ENCODE measurements around the gene APOD.

The APOD gene

DNA sequence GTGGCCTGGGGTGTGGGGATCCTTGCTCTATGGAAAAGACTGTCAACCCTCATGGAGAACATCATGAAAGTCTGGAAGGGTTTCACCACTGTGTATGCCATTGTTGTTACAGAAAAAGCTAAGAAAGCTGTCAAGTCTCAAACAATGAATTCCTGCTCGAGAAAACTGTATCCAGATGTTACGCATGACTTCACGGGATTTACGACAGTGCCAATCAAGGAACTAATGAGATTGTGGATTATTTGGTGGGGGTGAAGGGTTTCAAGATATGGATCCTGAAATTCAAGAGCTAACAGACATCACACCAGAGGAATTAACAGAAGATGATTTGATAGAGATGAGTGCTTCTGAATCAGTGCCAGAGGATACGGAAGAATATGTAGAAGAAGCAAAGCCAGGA lies 48.4 kb downstream of the APOD start:
- no peak for TF ChIP-seq CTCF (IDR thresholded peaks at IDR 0.05; ENCODE audit: unreplicated experiment in 3 of 3)
- Mint-ChIP-seq H3K27ac (no peak overlapping the region), H3K4me3 (no peak overlapping the region), H3K36me3 (ENCODE audit: low read depth) (peaks cover 25% of the 10 kb centered on the region), H3K9me3 (no peaks in the 10 kb centered on the region), H3K4me1 (peaks cover 29% of the 10 kb centered on the region), H3K27me3 (ENCODE audit: low read depth) (no peaks in the 10 kb centered on the region)

- TF ChIP-seq CTCF (IDR thresholded peaks at IDR 0.05; ENCODE audit: unreplicated experiment in 3 of 3), result no peak
- Mint-ChIP-seq H3K4me3 (no peak overlapping the region), H3K36me3 (ENCODE audit: low read depth) (peaks cover 33% of the 10 kb centered on the region), H3K4me1 (peaks cover 14% of the 10 kb centered on the region), H3K9me3 (no peaks in the 10 kb centered on the region), H3K27ac (no peak overlapping the region), H3K27me3 (ENCODE audit: low read depth) (no peaks in the 10 kb centered on the region)
Observed at GRCh38 chr3:195532834-195533233, 50.9 kb downstream of the APOD start.

DNA sequence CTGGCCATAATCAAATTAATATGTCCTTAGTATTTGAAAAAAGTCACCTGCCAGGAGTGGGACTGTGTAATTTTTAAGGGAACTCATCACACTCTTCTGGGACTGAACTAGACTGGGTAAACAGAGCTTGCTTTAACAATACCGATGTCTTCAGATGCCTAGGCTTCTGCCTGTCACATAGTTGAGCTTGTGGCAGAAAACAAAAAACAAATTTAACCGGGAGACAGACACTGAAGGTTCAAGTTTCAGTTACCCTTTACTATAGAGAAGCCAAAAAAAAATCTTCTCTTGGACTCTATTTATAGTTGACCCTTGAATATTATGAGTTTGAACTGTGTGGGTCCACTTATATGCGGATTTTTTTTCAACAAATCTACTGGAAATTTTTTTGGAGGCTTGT lies 51.4 kb downstream of the APOD start:
- Mint-ChIP-seq H3K4me1 (peaks cover 14% of the 10 kb centered on the region), H3K36me3 (ENCODE audit: low read depth) (peaks cover 38% of the 10 kb centered on the region), H3K9me3 (no peaks in the 10 kb centered on the region), H3K4me3 (no peak overlapping the region), H3K27me3 (ENCODE audit: low read depth) (no peaks in the 10 kb centered on the region), H3K27ac (no peak overlapping the region)
- no peak for TF ChIP-seq CTCF (IDR thresholded peaks at IDR 0.05; ENCODE audit: unreplicated experiment in 3 of 3)

GRCh38 chr3:195531683-195532082 lies 52.1 kb downstream of the APOD start:
- H3K27me3 Mint-ChIP-seq (ENCODE audit: low read depth), result no peaks in the 10 kb centered on the region
- no peak for TF ChIP-seq CTCF (IDR thresholded peaks at IDR 0.05; ENCODE audit: unreplicated experiment in 3 of 3)
- H3K4me1 Mint-ChIP-seq, result peaks cover 14% of the 10 kb centered on the region
- H3K9me3 Mint-ChIP-seq, result no peaks in the 10 kb centered on the region
- peaks cover 38% of the 10 kb centered on the region for H3K36me3 Mint-ChIP-seq (ENCODE audit: low read depth)
- H3K4me3 Mint-ChIP-seq, result no peak overlapping the region
- H3K27ac Mint-ChIP-seq, result no peak overlapping the region

DNA sequence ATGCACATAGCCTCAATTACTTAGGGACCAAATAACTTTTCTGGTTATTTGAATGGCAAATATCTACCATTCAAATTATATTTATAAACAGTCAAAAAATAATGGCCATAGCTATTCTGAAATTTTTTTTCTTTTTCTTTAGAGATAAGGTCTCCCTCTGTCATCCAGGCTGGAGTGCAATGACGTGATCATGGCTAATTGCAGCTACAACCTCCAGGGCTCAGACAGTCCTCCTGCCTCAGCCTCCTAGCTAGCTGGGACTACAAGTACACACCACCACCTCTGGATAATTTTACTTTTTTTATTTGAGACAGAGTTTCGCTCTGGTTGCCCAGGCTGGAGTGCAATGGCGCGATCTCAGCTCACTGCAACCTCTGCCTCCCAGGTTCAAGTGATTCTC lies 57.2 kb downstream of the APOD start:
- H3K27ac Mint-ChIP-seq, result no peak overlapping the region
- H3K4me1 Mint-ChIP-seq, result no peaks in the 10 kb centered on the region
- no peak for TF ChIP-seq CTCF (IDR thresholded peaks at IDR 0.05; ENCODE audit: unreplicated experiment in 3 of 3)
- peaks cover 37% of the 10 kb centered on the region for H3K36me3 Mint-ChIP-seq (ENCODE audit: low read depth)
- no peaks in the 10 kb centered on the region for H3K9me3 Mint-ChIP-seq
- H3K27me3 Mint-ChIP-seq (ENCODE audit: low read depth), result no peaks in the 10 kb centered on the region
- H3K4me3 Mint-ChIP-seq, result no peak overlapping the region

DNA sequence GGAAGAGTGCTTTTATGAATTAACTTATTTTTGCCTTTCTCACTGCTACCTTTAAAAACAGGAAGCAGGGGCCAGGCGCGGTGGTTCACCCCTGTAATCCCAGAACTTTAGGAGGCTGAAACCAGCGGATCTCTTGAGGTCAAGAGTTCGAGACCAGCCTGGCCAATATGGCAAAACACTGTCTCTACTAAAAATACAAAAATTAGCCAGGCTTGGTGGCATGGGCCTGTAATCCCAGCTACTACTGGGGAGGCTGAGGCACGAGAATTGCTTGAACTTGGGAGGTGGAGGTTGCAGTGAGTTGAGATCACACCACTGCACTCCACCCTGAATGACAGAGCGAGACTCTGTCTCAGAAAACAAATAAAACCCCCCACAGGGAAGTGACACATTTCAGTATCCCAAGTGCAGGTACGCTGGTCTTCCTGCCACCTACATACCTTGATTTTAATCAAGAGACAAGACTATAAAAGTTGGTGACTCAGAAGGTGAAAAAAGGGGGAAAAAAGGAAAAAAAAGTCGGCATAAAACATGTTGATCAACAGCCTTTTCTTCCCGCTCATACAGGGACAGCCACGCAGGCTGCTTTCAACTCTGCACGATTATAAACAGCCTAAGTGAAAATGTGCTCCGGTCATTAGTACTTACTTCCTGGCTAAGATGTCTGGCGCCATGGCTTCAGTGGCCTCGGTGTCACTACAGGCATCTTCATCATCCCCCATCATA lies 59.4 kb downstream of the APOD start:
- Mint-ChIP-seq H3K27ac (no peak overlapping the region), H3K36me3 (ENCODE audit: low read depth) (peaks cover 33% of the 10 kb centered on the region), H3K4me1 (no peaks in the 10 kb centered on the region), H3K4me3 (no peak overlapping the region), H3K9me3 (no peaks in the 10 kb centered on the region), H3K27me3 (ENCODE audit: low read depth) (no peaks in the 10 kb centered on the region)
- TF ChIP-seq CTCF (IDR thresholded peaks at IDR 0.05; ENCODE audit: unreplicated experiment in 3 of 3), result no peak
